Measurements from ENCODE around the gene SLC9A3.
A peak's percentile ranks its signal among the peaks of the same experiment; 100 is the strongest.
"Not testable (repeated sequence)": the region's sequence is repeated elsewhere in the genome, so short reads cannot be mapped to it uniquely, and the experiment has no call there.

Gene SLC9A3

GRCh38 chr5:476102-476813 is 48.0 kb downstream of the SLC9A3 start:
- Histone ChIP-seq H3K4me1 (ENCODE audit: control extremely low read depth in 1 of 4, control insufficient read depth in 4 of 4, insufficient read depth in 4 of 4, low read length in 3 of 4) (peaks cover 2 to 34% (median 29%) of the 10 kb centered on the region in 4 experiments), H3K27ac (ENCODE audit: insufficient read depth in 1 of 2, low read depth in 1 of 2, low read length in 2 of 2, poor library complexity in 1 of 2, severe bottlenecking in 2 of 2) (no peak overlapping the region), H3K36me3 (ENCODE audit: control insufficient read depth in 4 of 4, insufficient read depth in 4 of 4, low read length in 3 of 4) (peaks cover 0 to under 1% (median 0%) of the 10 kb centered on the region in 4 experiments), H3K4me3 (ENCODE audit: control insufficient read depth in 1 of 7, extremely low read depth in 1 of 7, insufficient read depth in 4 of 7, low read depth in 2 of 7, low read length in 6 of 7) (no peak overlapping the region), H3K9me3 (ENCODE audit: control extremely low read depth in 1 of 5, control insufficient read depth in 4 of 5, insufficient read depth in 2 of 5, low read depth in 1 of 5, low read length in 4 of 5) (no peaks in the 10 kb centered on the region), H3K27me3 (replicated peaks in 2 of 5; ENCODE audit: control insufficient read depth in 4 of 5, insufficient read depth in 5 of 5, low read length in 4 of 5) (peaks cover 0 to 37% (median 5%) of the 10 kb centered on the region in 5 experiments)
- ChIA-PET CTCF (interaction anchor here (0.7 kb wide), 2 partner anchors 30 to 53 kb away, joined by 3 to 4 read pairs; no protein-coding TSS in a partner anchor), POLR2A (interaction anchor here (0.6 kb wide), 1 partner anchor 30 kb away, joined by 3 read pairs; no protein-coding TSS in a partner anchor)
- 90% methylated on average over 49 of the region's 51 CpGs for WGBS (ENCODE audit: insufficient coverage)
- no peak for DNase-seq

- Histone ChIP-seq H3K4me1 (ENCODE audit: control extremely low read depth in 1 of 4, control insufficient read depth in 4 of 4, insufficient read depth in 4 of 4, low read length in 3 of 4) (peaks cover 2 to 36% (median 30%) of the 10 kb centered on the region in 4 experiments), H3K27ac (ENCODE audit: insufficient read depth in 1 of 2, low read depth in 1 of 2, low read length in 2 of 2, poor library complexity in 1 of 2, severe bottlenecking in 2 of 2) (no peak overlapping the region), H3K9me3 (ENCODE audit: control extremely low read depth in 1 of 5, control insufficient read depth in 4 of 5, insufficient read depth in 2 of 5, low read depth in 1 of 5, low read length in 4 of 5) (no peaks in the 10 kb centered on the region), H3K36me3 (ENCODE audit: control insufficient read depth in 4 of 4, insufficient read depth in 4 of 4, low read length in 3 of 4) (peaks cover 0 to 6% (median 0%) of the 10 kb centered on the region in 4 experiments), H3K27me3 (replicated peaks in 2 of 5; ENCODE audit: control insufficient read depth in 4 of 5, insufficient read depth in 5 of 5, low read length in 4 of 5) (peaks cover 0 to 37% (median 5%) of the 10 kb centered on the region in 5 experiments), H3K4me3 (ENCODE audit: control insufficient read depth in 1 of 7, extremely low read depth in 1 of 7, insufficient read depth in 4 of 7, low read depth in 2 of 7, low read length in 6 of 7) (no peak overlapping the region)
- POLR2A ChIA-PET: interaction anchor here (0.6 kb wide), 1 partner anchor 29 kb away, joined by 3 read pairs; no protein-coding TSS in a partner anchor
- CTCF ChIA-PET: interaction anchor here (0.7 kb wide), 1 partner anchor 30 kb away, joined by 4 read pairs; no protein-coding TSS in a partner anchor
- WGBS (ENCODE audit: insufficient coverage): 71% methylated on average over 7 of the region's 8 CpGs
- DNase-seq: no peak
These were observed 48.5 kb downstream of the SLC9A3 start for GRCh38 chr5:475704-476101.

- H3K27me3 ChIP-seq (replicated peaks in 2 of 5; ENCODE audit: control insufficient read depth in 4 of 5, insufficient read depth in 5 of 5, low read length in 4 of 5): peaks cover 0 to 37% (median 5%) of the 10 kb centered on the region in 5 experiments
- H3K4me3 ChIP-seq (ENCODE audit: control insufficient read depth in 1 of 7, extremely low read depth in 1 of 7, insufficient read depth in 4 of 7, low read depth in 2 of 7, low read length in 6 of 7): peak overlapping the region in 6 of 7 experiments; percentile 19 to 71 (median 44)
- POLR2A ChIA-PET: interaction anchor here (1.6 kb wide), 1 partner anchor 9 kb away, joined by 7 read pairs; no protein-coding TSS in a partner anchor
- H3K9me3 ChIP-seq (ENCODE audit: control extremely low read depth in 1 of 5, control insufficient read depth in 4 of 5, insufficient read depth in 2 of 5, low read depth in 1 of 5, low read length in 4 of 5): no peaks in the 10 kb centered on the region
- H3K27ac ChIP-seq (ENCODE audit: insufficient read depth in 1 of 2, low read depth in 1 of 2, low read length in 2 of 2, poor library complexity in 1 of 2, severe bottlenecking in 2 of 2): no peak overlapping the region
- 15% methylated on average over 22 of the region's 50 CpGs for WGBS (ENCODE audit: insufficient coverage)
- peak in 1 of 3 donors; percentile 23 for DNase-seq
- H3K4me1 ChIP-seq (ENCODE audit: control extremely low read depth in 1 of 4, control insufficient read depth in 4 of 4, insufficient read depth in 4 of 4, low read length in 3 of 4): peaks cover 2 to 36% (median 30%) of the 10 kb centered on the region in 4 experiments
- peaks cover 0 to 9% (median 2%) of the 10 kb centered on the region in 4 experiments for H3K36me3 ChIP-seq (ENCODE audit: control insufficient read depth in 4 of 4, insufficient read depth in 4 of 4, low read length in 3 of 4)
- CTCF ChIA-PET: interaction anchor here (1.3 to 1.4 kb wide), 2 partner anchors 24 to 27 kb away, joined by 4 to 5 read pairs; no protein-coding TSS in a partner anchor
These were observed 49.2 kb downstream of the SLC9A3 start for GRCh38 chr5:474840-475661.

- DNase-seq; H3K9me3 ChIP-seq (ENCODE audit: control extremely low read depth in 1 of 5, control insufficient read depth in 4 of 5, insufficient read depth in 2 of 5, low read depth in 1 of 5, low read length in 4 of 5); H3K27ac ChIP-seq (ENCODE audit: insufficient read depth in 1 of 2, low read depth in 1 of 2, low read length in 2 of 2, poor library complexity in 1 of 2, severe bottlenecking in 2 of 2): not testable (repeated sequence)
- Histone ChIP-seq H3K27me3 (replicated peaks in 2 of 5; ENCODE audit: control insufficient read depth in 4 of 5, insufficient read depth in 5 of 5, low read length in 4 of 5) (peaks cover 0 to 37% (median 5%) of the 10 kb centered on the region in 5 experiments), H3K4me3 (ENCODE audit: control insufficient read depth in 1 of 7, extremely low read depth in 1 of 7, insufficient read depth in 4 of 7, low read depth in 2 of 7, low read length in 6 of 7) (peak overlapping the region in 6 of 7 experiments; percentile 65 to 80 (median 73)), H3K36me3 (ENCODE audit: control insufficient read depth in 4 of 4, insufficient read depth in 4 of 4, low read length in 3 of 4) (peaks cover 0 to 13% (median 7%) of the 10 kb centered on the region in 4 experiments), H3K4me1 (ENCODE audit: control extremely low read depth in 1 of 4, control insufficient read depth in 4 of 4, insufficient read depth in 4 of 4, low read length in 3 of 4) (peaks cover 2 to 35% (median 30%) of the 10 kb centered on the region in 4 experiments)
- WGBS (ENCODE audit: insufficient coverage): 3% methylated on average over 6 of the region's 50 CpGs
- CTCF ChIA-PET: interaction anchor here (0.8 to 3.4 kb wide), 7 partner anchors 11 to 57 kb away, joined by 3 to 17 read pairs (median 5); no protein-coding TSS in a partner anchor
- POLR2A ChIA-PET: interaction anchor here (0.6 to 1.6 kb wide), 3 partner anchors 9 to 191 kb away, joined by 3 to 8 read pairs (median 7); no protein-coding TSS in a partner anchor
These were observed 49.9 kb downstream of the SLC9A3 start for GRCh38 chr5:474232-474839.

GRCh38 chr5:473551-474192 is 50.6 kb downstream of the SLC9A3 start:
- ChIA-PET CTCF (interaction anchor here (0.8 to 3.4 kb wide), 7 partner anchors 11 to 58 kb away, joined by 3 to 17 read pairs (median 5); no protein-coding TSS in a partner anchor), POLR2A (interaction anchor here (0.6 to 1.6 kb wide), 3 partner anchors 10 to 191 kb away, joined by 3 to 8 read pairs (median 7); no protein-coding TSS in a partner anchor)
- Histone ChIP-seq H3K27ac (ENCODE audit: insufficient read depth in 1 of 2, low read depth in 1 of 2, low read length in 2 of 2, poor library complexity in 1 of 2, severe bottlenecking in 2 of 2) (no peak overlapping the region), H3K4me1 (ENCODE audit: control extremely low read depth in 1 of 4, control insufficient read depth in 4 of 4, insufficient read depth in 4 of 4, low read length in 3 of 4) (peaks cover 2 to 34% (median 30%) of the 10 kb centered on the region in 4 experiments), H3K27me3 (replicated peaks in 2 of 5; ENCODE audit: control insufficient read depth in 4 of 5, insufficient read depth in 5 of 5, low read length in 4 of 5) (peaks cover 0 to 37% (median 5%) of the 10 kb centered on the region in 5 experiments), H3K36me3 (ENCODE audit: control insufficient read depth in 4 of 4, insufficient read depth in 4 of 4, low read length in 3 of 4) (peaks cover 0 to 15% (median 8%) of the 10 kb centered on the region in 4 experiments), H3K9me3 (ENCODE audit: control extremely low read depth in 1 of 5, control insufficient read depth in 4 of 5, insufficient read depth in 2 of 5, low read depth in 1 of 5, low read length in 4 of 5) (no peaks in the 10 kb centered on the region), H3K4me3 (ENCODE audit: control insufficient read depth in 1 of 7, extremely low read depth in 1 of 7, insufficient read depth in 4 of 7, low read depth in 2 of 7, low read length in 6 of 7) (peak overlapping the region; percentile 65 to 80 (median 71))
- peak; percentile 16 to 56 (median 33) for DNase-seq
- under 1% methylated on average over 38 of the region's 44 CpGs for WGBS (ENCODE audit: insufficient coverage)
